HG03060 (cell line): ENCODE measurements around the gene MEGF10.

Experiments
- ATAC-seq: cut with Tn5 transposase; IDR thresholded peaks from one replicate; pipeline ENCODE4 v1.9.1; 2021; ENCODE audit warnings: low read depth, moderate number of reproducible peaks; ENCODE audit not compliant: unreplicated experiment

MEGF10 gene

DNA sequence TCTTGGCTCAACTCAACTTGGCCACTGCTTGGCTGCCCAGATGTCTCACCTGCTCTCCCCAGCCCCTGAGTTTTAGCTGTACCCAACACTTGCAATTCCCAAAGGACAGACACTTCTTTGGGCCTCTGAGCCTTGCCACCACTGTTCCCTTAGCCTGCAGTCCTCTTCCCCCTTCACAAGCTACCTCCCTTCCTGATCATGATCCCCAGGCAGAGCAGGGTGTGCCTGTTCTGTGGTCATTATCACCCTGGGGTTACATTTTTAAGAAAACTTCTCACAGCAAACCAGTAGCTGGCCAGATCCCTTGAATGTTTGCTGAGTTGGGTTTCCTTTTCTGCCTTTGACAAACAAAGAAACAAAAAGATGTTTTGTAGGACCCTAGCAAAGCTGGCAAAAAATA lies 139.3 kb downstream of the MEGF10 start:
- ATAC-seq = no peak

GRCh38 chr5:127430627-127431026 lies 140.0 kb downstream of the MEGF10 start:
- no peak for ATAC-seq

- ATAC-seq = no peak
These were observed 141.5 kb downstream of the MEGF10 start for GRCh38 chr5:127431977-127432585.

DNA sequence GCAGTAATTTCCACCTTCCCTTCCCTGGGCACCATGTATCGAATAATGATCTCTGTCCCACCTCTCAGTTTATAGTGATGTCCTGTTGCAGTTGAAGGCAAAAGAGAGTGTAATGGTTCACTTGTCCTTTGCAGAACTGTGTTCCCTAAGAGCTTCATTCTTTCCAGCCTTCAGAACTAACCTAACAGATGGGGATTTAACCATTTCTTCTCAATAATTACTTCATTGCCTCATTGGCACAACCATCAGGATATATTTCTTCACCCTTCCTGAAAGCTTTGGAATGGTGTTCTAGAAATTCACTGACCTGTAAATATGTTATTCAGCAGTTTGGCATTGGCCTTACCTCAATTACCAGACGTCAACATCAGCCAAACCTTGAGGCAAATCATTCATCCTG lies 142.9 kb downstream of the MEGF10 start:
- ATAC-seq = no peak

- no peak for ATAC-seq
These were observed 144.0 kb downstream of the MEGF10 start for GRCh38 chr5:127434588-127434987.

DNA sequence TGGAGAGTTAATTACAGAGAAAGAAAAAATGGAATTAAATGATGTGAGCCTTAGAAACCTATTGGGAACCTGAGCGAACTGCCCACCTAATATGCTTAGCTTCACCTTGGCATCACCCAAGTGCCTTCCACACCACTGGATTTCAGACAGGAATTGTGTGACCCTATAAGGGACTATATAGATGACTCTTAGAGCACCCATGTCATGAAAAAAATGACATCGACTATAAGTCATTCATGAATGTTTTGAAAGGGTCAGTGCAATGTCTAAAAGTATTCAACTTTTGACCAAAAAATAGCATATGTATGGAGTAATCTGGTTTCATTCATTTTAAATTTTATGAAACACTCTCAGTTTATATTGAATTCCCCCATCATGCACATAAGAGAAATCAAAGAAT lies 145.2 kb downstream of the MEGF10 start:
- ATAC-seq = no peak

DNA sequence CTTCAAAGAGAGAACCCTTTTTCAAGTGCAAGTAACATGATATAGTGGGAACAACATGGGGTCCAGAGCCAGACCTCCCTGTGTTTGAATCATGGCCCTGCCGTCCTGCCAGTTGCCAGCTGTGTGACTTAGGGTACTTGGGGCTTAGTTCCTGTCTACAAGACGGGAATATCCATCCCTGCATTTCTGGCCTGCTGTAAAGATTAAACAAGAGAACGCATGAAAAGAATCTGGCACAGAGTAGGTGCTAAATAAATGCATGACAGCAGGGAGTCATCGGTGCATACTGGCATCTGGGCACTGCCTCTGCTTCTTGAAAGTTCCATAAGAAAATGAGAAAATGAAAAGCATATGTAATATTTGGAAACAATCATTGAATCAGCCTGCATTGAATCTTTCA lies 149.0 kb downstream of the MEGF10 start:
- ATAC-seq = no peak

DNA sequence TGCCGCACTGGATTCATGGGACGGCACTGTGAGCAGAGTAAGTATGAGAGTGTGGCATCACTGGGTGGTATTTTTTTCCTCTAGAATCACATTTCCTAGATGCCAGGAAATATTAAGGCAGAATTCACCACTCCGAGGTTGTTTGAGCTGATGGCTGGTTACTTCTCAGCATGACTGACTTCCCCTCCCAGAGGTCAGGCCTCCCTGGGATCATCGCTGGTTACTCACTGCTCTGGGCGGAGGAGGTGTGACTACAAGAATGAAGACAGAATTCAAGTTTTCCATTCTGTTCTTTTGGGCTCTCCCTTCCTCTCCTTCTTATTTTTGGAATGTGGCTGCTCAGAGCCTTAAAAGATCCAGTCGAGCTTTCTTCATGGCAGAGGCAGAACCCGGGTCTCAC lies 150.2 kb downstream of the MEGF10 start:
- no peak for ATAC-seq

GRCh38 chr5:127441799-127442484 lies 151.3 kb downstream of the MEGF10 start:
- no peak for ATAC-seq

DNA sequence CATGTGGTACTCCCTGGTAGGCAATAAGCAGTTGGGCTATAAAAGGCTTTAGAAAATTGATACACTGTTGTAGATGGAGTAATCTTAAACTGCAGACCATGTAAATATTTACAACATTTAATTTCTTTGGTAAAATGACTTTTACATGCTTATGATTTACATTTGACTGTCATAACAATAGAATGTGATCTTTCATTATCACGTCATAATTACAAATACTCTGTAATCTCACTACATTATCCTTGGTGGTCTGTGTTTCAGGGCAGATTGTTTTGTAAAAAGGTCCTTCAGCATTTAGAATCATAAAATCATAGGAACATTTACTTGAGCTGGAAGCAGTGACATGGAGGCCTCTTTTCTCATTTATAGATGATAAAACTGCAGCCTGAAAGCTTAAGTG lies 153.6 kb downstream of the MEGF10 start:
- no peak for ATAC-seq

- no peak for ATAC-seq
These were observed 154.7 kb downstream of the MEGF10 start for GRCh38 chr5:127445328-127445727.

DNA sequence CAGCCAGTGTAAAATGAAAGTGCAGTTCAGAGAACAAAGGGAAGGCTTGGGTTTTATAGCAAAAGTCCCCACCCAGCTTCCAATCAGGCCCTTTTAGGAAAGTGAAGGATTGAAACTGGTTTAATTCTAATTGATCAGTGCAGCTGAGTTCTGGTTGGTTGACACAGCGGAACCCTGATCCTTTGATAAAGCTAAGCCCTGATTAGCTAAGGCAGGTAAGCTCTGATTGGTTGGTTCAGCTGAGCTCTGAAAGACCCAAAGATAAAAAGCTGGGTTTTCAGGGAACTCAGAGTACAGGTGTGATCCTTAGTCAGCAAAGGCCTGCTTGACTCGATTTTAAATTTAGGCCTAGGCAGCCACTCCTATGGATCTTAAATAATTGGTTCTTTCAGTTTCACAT lies 156.0 kb downstream of the MEGF10 start:
- ATAC-seq = no peak

DNA sequence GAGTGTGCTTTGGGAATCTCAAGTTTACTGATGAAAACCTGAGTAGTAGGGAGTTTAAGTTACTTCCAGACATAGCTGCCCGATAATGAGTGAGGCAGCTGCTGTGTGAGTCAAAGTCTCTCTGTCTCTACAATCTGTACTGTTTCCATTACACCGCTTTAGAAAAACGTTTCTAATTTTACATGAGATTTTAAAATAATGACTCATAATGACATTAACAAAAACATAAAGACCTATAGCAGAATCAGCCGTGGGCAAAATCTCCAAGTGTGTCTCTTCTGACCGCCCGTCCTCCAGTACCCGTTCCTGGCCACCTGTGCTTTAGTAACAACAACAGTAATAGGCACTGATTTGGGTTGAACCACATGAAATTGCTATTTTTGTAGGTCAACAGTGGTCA lies 157.2 kb downstream of the MEGF10 start:
- ATAC-seq = no peak

DNA sequence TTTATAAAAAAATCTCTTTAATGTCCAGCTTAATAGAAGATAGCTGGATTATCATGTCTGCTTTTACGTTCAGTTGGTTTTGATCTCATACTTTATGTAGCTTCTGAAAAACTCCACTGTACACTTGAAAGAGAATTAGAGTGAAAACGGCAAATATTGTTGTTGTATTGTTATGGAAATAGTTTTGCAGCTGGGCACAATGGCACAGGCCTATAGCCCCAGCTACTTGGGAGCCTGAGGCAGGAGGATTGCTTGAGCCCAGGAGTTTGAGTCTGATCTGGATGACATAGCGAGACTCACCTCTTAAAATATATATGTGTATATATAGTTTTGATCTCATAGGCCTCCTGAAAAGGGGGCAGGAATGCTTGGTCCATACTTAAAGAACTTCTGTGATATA lies 159.4 kb downstream of the MEGF10 start:
- ATAC-seq = no peak

- no peak for ATAC-seq
These were observed 160.5 kb downstream of the MEGF10 start for GRCh38 chr5:127451096-127451495.

DNA sequence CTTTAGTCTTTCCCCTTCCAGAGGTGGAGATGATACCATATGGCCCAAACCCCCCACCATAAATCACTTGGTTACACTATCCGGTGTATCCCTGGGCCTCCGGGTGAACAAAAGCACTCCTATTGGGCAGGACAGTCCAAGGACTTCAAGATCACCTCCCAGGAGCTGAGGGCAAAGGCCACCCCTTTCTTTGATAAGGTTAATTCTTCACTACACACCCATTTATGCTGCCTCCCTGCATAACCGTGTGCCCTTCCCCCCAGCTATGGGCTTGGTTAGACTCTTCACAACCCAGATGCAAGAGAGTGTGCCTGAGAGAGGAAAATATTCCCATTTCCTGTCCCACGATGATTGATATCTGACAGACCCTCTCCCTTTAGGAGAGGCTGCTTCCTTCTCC lies 162.0 kb downstream of the MEGF10 start:
- ATAC-seq = no peak

DNA sequence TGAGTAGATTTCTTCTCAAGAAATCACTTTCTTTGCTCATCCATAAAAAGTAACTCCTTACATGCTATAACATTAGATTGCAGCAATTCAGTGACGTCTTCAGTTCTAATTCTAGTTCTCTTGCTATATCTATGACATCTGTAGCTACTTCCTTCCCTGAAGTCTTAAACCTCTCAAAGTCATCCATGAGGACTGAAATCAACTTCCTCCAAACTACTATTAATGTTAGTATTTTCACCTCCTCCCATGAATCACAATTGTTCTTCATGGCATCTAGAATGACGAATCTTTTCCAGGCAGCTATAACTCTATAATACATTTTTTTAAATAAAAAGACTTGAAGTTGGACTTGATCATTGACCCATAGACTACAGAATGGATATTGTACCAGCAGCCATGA lies 180.6 kb downstream of the MEGF10 start:
- ATAC-seq = no peak

- no peak for ATAC-seq
These were observed 182.1 kb downstream of the MEGF10 start for GRCh38 chr5:127472700-127473099.

- no peak for ATAC-seq
These were observed 195.9 kb downstream of the MEGF10 start for GRCh38 chr5:127486471-127486870.

DNA sequence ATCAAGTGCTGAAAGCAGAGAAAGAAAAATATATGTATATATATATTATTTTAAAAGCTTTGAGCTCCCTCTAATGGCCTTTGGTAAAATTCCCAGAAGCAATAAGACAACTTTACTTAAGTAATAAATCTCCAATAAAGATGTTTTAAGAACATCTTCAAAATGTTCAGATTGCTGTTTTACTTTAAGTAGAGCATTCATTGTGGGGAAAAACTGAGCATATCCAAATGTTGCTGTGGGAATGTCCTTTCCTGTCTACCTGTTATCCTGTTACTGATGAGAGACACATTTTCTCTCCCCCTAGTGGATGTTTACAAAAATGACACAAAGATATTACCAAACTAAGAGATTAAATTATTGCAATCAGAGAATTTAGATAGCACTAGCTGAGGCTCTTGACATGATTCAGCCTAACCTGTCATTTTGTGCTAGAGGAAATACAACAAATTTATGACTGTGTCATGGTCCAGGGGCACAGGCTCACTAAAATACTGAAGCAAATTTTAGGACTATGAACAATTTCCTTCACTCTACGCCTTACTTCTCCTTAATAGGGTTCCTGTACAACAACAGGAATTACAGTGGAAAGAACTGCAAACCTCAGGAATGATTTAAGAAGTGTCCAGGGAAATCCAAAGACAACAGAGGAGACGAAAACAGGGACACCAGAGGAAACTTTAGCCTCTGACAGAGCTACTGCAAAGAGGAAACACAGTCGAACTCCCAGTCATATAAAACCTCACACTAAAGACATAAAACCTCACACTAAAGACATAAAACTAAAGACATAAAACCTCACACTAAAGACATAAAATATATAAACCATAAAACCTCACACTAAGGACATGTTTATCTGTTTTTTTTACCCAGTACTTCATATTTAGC lies 202.5 kb downstream of the MEGF10 start:
- peak; percentile 66 for ATAC-seq

DNA sequence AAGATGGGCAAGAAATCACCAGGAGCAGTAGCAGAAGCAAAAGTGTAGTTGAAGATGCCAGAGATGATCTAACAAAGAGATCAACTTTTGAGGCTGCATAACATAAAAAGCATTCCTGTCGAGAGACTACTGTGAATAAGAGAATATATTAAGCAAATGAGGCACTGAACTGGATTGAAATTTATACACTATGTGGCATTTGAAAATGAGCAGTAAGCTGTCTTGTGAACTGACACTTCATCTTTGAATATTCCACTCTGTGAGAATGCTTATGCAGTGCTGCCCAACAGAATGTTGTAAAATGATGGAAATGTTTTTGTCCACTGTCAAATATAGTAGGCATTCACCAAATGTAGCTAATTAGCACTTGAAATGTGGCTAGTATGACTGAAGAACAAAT lies 208.0 kb downstream of the MEGF10 start:
- no peak for ATAC-seq

DNA sequence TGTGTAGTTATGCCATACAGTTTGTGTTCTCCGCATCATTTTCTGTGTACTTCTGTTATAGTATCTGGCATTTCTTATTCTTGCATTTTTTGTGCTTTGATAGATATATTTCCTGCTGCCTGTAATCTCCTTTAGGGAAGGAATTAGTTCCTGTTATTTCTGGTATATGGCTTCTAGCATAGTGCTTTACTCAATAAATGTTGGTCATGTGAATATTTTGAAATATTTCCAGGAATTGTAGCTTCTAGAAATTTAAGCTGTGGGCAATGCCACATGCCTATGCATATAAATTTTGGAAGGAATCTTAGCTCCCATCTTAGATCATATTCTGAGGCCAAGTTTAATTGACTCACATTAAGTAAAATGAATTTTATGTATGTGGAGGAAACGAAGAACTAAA lies 215.3 kb downstream of the MEGF10 start:
- ATAC-seq = no peak
